ENCODE results near the gene PAPPA.

GRCh38 chr9:116174347-116174746, 20.8 kb downstream of the PAPPA start:
- TF ChIP-seq CTCF (IDR thresholded peaks at IDR 0.05; ENCODE audit: poor library complexity, severe bottlenecking) = no peak
- TF ChIP-seq TAF1 (IDR thresholded peaks at IDR 0.05; ENCODE audit: low read depth) = no peak
- no peak for TF ChIP-seq EP300 (conservative IDR thresholded peaks at IDR 0.05; ENCODE audit: poor library complexity, severe bottlenecking)
- no peak for TF ChIP-seq RAD21 (conservative IDR thresholded peaks at IDR 0.05)
- TF ChIP-seq EZH2 (IDR thresholded peaks at IDR 0.05; ENCODE audit: borderline replicate concordance, insufficient read depth, low read length, poor library complexity, severe bottlenecking) = no peak
- TF ChIP-seq REST (IDR thresholded peaks at IDR 0.05; ENCODE audit: borderline replicate concordance) = no peak
- TF ChIP-seq POLR2AphosphoS5 (IDR thresholded peaks at IDR 0.05) = no peak
- no peak for TF ChIP-seq MXI1 (conservative IDR thresholded peaks at IDR 0.05; ENCODE audit: poor library complexity, severe bottlenecking)
